Testis (tissue), 2 donors: ENCODE results near the gene ACYP2.

Source experiments
- CTCF ChIP-seq, 3 experiments: fragments of 450-650 bp in 2 of 3; fragments of 200-600 bp in 1 of 3; sonication (generic) in 1 of 3; IDR thresholded peaks; one replicate each; pipeline ENCODE4 v1.5.1; 2016 to 2019; ENCODE audit warnings: antibody characterized with exemption in 3 of 3, mild to moderate bottlenecking in 2 of 3, moderate library complexity in 1 of 3
- POLR2A ChIP-seq: fragments of 450-650 bp; IDR thresholded peaks from one replicate; pipeline ENCODE4 v1.6.1; 2017; ENCODE audit warnings: antibody characterized with exemption, mild to moderate bottlenecking, moderate library complexity

- TF ChIP-seq POLR2A (no peak), CTCF (IDR thresholded peaks at IDR 0.05) (no peak)
Observed at GRCh38 chr2:54133056-54133455, 17.6 kb downstream of the ACYP2 start.
